OCI-M2 (cell line): ENCODE data around the gene NCF1.
A peak's percentile ranks its signal among the peaks of the same experiment; 100 is the strongest.
"Not testable (repeated sequence)": the region's sequence is repeated elsewhere in the genome, so short reads cannot be mapped to it uniquely, and the experiment has no call there.

Experiments
- DNase-seq: peaks from one replicate; lab custom pipeline; 2025; ENCODE audit not compliant: unreplicated experiment; lab: John Stamatoyannopoulos, UW

NCF1 gene

DNA sequence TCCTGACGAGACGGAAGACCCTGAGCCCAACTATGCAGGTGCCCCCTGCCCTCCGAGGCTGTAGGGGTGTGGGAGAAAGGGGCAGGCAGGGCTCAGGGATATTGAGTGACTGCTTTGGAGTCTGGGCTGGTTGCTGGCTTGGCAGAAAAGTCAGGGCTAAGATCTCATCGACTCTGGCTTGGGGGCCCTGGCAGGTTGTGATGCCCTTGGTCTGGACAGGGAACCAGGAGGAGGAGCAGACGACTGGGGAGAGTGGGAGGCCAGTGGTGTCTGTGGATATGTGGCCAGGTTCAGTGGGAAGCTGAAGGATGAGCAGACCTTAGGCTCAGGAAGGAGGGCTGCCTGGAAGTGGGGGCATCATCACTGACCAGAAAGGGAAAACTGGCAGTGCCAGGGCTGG lies 9.8 kb downstream of the NCF1 start:
- not testable (repeated sequence) for DNase-seq

GRCh38 chr7:74788369-74789150 lies 14.7 kb downstream of the NCF1 start:
- DNase-seq: peak; percentile 72

DNA sequence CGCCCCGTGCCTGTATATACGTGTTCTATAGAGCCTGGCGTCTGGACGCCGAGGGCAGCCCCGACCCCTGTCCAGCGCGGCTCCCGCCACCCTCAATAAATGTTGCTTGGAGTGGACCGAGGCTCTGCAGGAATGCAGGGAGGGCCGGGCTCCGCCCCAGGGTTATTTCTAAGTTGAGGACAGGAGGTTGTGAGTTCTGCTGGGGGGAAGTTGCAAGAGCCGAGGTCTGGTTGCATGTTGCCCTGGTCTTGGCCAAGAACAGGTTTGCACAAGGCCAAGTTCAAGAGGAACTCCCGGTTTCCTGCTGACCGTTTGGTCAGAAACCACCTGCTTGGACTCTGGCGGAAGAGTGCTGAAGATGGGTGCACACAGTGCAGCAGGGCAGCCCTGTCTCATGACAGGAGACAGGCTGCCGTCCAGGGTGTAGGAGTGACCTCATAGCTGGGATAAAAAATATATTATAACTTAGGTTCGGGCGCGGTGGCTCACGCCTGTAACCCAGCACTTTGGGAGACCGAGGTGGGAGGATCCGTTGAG lies 15.5 kb downstream of the NCF1 start:
- not testable (repeated sequence) for DNase-seq

- not testable (repeated sequence) for DNase-seq
These were observed 24.2 kb downstream of the NCF1 start for GRCh38 chr7:74797848-74798622.

DNA sequence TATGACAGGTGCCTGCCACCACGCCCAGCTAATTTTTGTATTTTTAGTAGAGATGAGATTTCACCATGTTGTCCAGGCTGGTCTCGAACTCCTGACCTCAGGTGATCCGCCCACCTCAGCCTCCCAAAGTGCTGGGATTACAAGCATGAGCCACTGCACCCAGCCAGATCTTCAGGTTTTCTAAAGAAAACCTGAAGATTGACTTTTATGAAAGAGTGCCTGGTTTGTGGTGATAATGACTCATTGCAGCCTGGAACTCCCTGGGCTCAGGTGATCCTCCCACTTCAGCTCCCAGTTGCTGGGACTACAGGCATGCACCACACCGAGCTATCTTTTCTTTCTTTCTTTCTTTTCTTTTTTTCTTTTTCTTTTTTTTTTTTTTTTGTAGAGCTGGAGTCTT lies 24.8 kb downstream of the NCF1 start:
- not testable (repeated sequence) for DNase-seq

- DNase-seq: not testable (repeated sequence)
These were observed 42.1 kb downstream of the NCF1 start for GRCh38 chr7:74815882-74816281.

- DNase-seq: not testable (repeated sequence)
These were observed 46.5 kb downstream of the NCF1 start for GRCh38 chr7:74820146-74820805.

DNA sequence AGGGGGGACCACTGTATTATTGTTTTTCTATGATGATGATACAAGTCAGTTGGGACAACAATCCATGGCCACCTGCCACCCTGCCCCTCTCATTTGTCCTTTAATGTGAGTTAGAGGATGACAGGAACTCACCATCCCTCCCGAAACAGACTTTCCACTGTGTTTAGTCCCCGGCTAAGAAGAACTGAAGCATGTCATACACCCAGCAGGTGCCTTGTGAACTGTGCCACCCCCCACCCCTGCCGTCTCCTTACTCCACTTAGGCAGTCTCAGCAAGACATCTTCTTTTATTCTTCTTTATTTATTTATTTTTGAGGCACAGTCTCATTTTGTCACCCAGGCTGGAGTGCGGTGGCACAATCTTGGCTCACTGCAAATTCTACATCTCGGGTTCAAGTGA lies 47.4 kb downstream of the NCF1 start:
- DNase-seq: not testable (repeated sequence)

DNA sequence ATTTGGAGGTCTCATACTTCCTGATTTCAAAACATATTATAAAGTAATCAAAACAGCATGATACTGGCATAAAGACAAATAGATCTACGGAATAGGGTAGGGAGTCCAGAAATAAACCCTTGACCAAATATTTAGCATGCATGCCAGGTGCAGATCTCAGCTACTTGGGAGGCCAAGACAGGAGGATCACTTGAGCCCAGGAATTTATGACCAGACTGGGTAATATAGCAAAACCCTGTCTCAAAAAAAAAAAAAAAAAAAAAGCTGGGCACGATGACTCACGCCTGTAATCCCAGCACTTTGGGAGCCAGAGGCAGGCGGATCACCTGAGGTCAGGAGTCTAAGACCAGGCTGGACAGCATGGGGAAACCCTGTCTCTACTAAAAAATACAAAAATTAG lies 56.1 kb downstream of the NCF1 start:
- DNase-seq: not testable (repeated sequence)

DNA sequence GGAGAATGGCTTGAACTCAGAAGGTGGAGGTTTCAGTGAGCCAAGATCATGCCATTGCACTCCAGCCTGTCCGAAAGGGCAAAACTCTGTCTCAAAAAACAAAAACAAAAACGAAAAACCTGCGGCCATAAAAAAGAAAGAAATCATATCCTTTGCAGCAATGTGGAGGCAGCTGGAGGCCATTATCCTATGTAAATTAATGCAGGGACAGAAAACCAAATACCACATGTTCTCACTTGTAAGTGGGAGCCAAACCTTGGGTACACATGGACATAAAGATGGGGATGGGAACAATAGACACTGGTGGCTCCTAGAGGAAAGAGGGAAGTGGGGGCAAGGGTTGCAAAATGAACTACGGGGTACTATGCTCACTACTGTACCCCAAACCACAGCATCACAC lies 56.6 kb downstream of the NCF1 start:
- DNase-seq: not testable (repeated sequence)
